Calu3 (cell line): ENCODE measurements around the gene THY1. TPM values are rescaled to one million over a fixed set of nuclear protein-coding genes. Genes with fewer than 3 reads are reported as not detected.

ENCODE experiments used
- BruUV-seq: library from RNA; stranded (reverse); fragments of 400-500 nt; replicated peaks from 2 replicates; lab custom pipeline; 2021; lab: Mats Ljungman, UMichigan
- CTCF ChIA-PET: fragments of 300-600 bp; sonication (Branson Sonifier 250); formaldehyde crosslinking; loops from one replicate; lab custom pipeline; 2022; ENCODE audit warnings: antibody characterized with exemption; lab: Charles Lee
- DNase-seq: peaks from one replicate; pipeline ENCODE4 v3.0.0; 2022
- H3K27ac Mint-ChIP-seq: one replicate; pipeline ENCODE4 v1.8.0; 2022; ENCODE audit warnings: mixed read lengths; ENCODE audit not compliant: unreplicated experiment
- H3K27me3 Mint-ChIP-seq: one replicate; pipeline ENCODE4 v1.8.0; 2022; ENCODE audit warnings: mixed read lengths; ENCODE audit not compliant: unreplicated experiment
- H3K36me3 Mint-ChIP-seq: one replicate; pipeline ENCODE4 v1.8.0; 2022; ENCODE audit warnings: mild to moderate bottlenecking, moderate library complexity, mixed read lengths; ENCODE audit not compliant: insufficient read depth, unreplicated experiment
- H3K4me1 Mint-ChIP-seq: one replicate; pipeline ENCODE4 v1.8.0; 2022; ENCODE audit warnings: mild to moderate bottlenecking, low read depth, mixed read lengths; ENCODE audit not compliant: unreplicated experiment
- H3K4me3 Mint-ChIP-seq: one replicate; pipeline ENCODE4 v1.8.0; 2022; ENCODE audit warnings: mild to moderate bottlenecking, low read depth, moderate library complexity, mixed read lengths; ENCODE audit not compliant: unreplicated experiment
- H3K9me3 Mint-ChIP-seq: one replicate; pipeline ENCODE4 v1.8.0; 2022; ENCODE audit warnings: low read depth, mixed read lengths; ENCODE audit not compliant: unreplicated experiment
- intact Hi-C: fragments of 100-400 bp; cut with micrococcal nuclease; formaldehyde crosslinking; loops from one replicate; pipeline ENCODE4 v1.10.0; 2022; ENCODE audit not compliant: unreplicated experiment
- total RNA-seq: library from RNA; stranded (reverse); gene quantifications from 2 replicates; pipeline ENCODE4 v1.2.3, GENCODE V29; 2022
- TF ChIP-seq, protein P1 (sequence below): fragments of 200-600 bp; IDR thresholded peaks from one replicate; pipeline ENCODE4 v1.8.0; 2022; ENCODE audit warnings: antibody characterized with exemption; ENCODE audit not compliant: unreplicated experiment

Gene THY1
- total RNA-seq, 1 experiment from 2014 or later: not detected

DNA sequence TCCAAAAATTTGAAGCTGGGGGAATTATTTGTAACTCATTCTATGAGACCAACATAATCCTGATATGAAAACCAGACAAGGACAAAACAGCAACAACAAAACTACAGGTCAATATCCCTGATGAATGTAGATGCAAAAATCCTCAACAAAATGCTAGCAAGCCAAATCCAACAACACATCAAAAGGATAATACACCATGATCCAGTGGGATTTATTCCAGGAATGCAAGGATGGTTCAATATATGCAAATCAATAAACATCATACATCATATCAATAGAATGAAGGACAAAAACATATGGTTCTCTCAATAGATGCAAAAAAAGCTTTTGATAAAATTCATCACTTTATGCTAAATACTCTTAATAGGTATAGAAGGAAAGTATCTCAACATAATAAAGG, 22.1 kb downstream of the THY1 start:
- intact Hi-C loops: no loop called here
- H3K4me3 Mint-ChIP-seq: no peak overlapping the region
- TF ChIP-seq, protein P1, sequence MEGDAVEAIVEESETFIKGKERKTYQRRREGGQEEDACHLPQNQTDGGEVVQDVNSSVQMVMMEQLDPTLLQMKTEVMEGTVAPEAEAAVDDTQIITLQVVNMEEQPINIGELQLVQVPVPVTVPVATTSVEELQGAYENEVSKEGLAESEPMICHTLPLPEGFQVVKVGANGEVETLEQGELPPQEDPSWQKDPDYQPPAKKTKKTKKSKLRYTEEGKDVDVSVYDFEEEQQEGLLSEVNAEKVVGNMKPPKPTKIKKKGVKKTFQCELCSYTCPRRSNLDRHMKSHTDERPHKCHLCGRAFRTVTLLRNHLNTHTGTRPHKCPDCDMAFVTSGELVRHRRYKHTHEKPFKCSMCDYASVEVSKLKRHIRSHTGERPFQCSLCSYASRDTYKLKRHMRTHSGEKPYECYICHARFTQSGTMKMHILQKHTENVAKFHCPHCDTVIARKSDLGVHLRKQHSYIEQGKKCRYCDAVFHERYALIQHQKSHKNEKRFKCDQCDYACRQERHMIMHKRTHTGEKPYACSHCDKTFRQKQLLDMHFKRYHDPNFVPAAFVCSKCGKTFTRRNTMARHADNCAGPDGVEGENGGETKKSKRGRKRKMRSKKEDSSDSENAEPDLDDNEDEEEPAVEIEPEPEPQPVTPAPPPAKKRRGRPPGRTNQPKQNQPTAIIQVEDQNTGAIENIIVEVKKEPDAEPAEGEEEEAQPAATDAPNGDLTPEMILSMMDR: no peak
- H3K9me3 Mint-ChIP-seq: peaks cover 5% of the 10 kb centered on the region
- DNase-seq: no peak
- H3K27ac Mint-ChIP-seq: no peak overlapping the region
- H3K27me3 Mint-ChIP-seq: no peaks in the 10 kb centered on the region
- BruUV-seq: no TSS peak
- no peaks in the 10 kb centered on the region for H3K36me3 Mint-ChIP-seq
- CTCF ChIA-PET: interaction anchor here (0.8 kb wide), 1 partner anchor 11 kb away, joined by 3 read pairs; no protein-coding TSS in a partner anchor
- no peaks in the 10 kb centered on the region for H3K4me1 Mint-ChIP-seq

DNA sequence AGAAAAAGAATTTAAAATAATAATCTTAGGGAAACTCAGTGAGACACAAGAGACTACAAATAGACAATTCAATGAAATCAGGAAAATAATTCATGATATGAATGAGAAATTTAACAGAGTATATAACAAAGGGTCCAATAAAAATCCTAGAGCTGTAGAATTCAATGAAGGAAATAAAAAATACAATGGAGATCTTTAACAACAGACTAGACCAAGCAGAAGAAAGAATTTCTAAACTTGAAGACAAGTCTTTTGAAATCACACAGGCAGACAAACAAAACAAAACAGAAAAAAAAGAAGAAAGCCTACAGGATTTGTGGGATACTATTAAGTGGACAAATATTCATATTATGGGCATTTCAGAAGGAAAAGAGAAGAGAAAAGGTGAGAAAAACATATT, 25.2 kb downstream of the THY1 start:
- DNase-seq: no peak
- no peaks in the 10 kb centered on the region for H3K27me3 Mint-ChIP-seq

DNA sequence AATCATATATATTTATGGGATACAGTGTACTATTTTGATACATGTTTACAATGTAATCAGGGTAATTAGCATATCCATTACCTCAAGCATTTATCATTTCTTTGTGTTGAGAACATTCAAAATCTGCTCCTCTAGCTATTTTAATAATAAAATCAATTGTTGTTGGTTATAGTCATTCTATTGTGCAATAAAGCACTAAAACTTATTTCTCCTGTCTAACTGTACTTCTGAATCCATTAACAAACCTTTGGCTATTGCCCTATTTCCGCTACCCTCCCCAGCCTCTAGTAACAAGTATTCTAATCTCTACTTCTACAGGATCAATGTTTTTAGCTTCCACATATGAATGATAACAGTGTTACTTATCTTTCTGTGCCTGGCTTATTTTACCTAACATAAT, 26.1 kb downstream of the THY1 start:
- no peak overlapping the region for H3K4me3 Mint-ChIP-seq
- no peaks in the 10 kb centered on the region for H3K4me1 Mint-ChIP-seq
- no TSS peak for BruUV-seq
- no peaks in the 10 kb centered on the region for H3K36me3 Mint-ChIP-seq
- no peak for DNase-seq
- no peaks in the 10 kb centered on the region for H3K27me3 Mint-ChIP-seq
- peaks cover 5% of the 10 kb centered on the region for H3K9me3 Mint-ChIP-seq
- no peak overlapping the region for H3K27ac Mint-ChIP-seq
- intact Hi-C loops: no loop called here
- TF ChIP-seq, protein P1: no peak
- CTCF ChIA-PET: interaction anchor here (0.6 kb wide), 1 partner anchor 9 kb away, joined by 3 read pairs; no protein-coding TSS in a partner anchor

More for the DNA sequence above, 25.2 kb downstream of the THY1 start:
- H3K4me1 Mint-ChIP-seq: no peaks in the 10 kb centered on the region
- no TSS peak for BruUV-seq
- no peak overlapping the region for H3K27ac Mint-ChIP-seq
- H3K36me3 Mint-ChIP-seq: no peaks in the 10 kb centered on the region
- peaks cover 5% of the 10 kb centered on the region for H3K9me3 Mint-ChIP-seq
- intact Hi-C loops: no loop called here
- H3K4me3 Mint-ChIP-seq: no peak overlapping the region
- TF ChIP-seq, protein P1: no peak
- CTCF ChIA-PET: interaction anchor here (0.7 kb wide), 1 partner anchor 17 kb away, joined by 3 read pairs; no protein-coding TSS in a partner anchor

DNA sequence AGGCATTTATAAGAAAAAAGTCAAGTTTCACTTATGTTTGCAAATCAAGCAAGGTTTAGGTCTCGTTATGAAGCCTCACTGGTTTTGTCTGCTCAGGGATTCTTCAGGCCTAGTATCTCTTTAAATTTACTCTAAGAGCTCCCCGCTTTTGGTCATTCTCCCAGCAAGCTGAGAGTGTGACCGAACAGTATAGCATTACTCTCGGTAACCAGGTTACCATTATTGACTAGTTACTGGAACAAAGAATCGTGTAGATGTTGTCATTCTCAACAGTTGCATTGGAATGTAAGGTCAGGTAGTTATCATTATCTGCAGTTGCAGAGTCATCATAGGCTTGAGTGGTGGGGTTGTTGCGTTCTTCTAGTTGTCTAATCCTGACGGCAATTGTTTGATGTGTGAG, 31.7 kb downstream of the THY1 start:
- intact Hi-C loops: no loop called here
- BruUV-seq: no TSS peak
- CTCF ChIA-PET: interaction anchor here (0.7 kb wide), 1 partner anchor 10 kb away, joined by 3 read pairs; no protein-coding TSS in a partner anchor
- TF ChIP-seq, protein P1: no peak
- Mint-ChIP-seq H3K9me3 (no peaks in the 10 kb centered on the region), H3K4me1 (peaks cover 6% of the 10 kb centered on the region), H3K4me3 (no peak overlapping the region), H3K36me3 (no peaks in the 10 kb centered on the region), H3K27ac (no peak overlapping the region), H3K27me3 (no peaks in the 10 kb centered on the region)
- no peak for DNase-seq
